ENCODE measurements around the gene RAD52. TPM values are rescaled to one million over a fixed set of nuclear protein-coding genes. Genes with fewer than 3 reads are reported as not detected.

The RAD52 gene
- total and polyA plus RNA-seq, 2 donors (not counting 1 experiment from before 2014, with no cell fraction given) = 22.9 to 27.6 TPM

DNA sequence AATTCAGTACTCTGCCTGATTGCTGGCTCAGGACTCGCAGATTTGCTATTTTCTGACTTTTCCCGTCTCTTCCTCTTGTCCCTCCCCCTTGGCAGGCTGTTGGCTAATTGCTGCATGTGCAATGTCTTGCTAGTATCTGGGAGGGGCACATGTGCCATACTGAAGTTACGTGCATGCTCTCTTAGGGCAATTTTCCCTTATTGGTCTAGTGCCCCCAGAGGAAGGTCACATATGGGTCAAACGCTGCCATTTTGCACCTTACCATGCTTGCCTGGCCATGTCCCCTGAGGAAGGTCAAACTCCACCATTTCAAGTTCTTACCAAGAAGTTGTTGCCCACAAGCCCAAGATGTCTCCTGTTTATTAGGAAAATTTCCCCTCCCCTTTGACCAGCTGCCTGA lies 27.7 kb upstream of the RAD52 start:
- Histone ChIP-seq H3K4me3 (ENCODE audit: control extremely low read depth in 1 of 5, extremely low read depth in 1 of 5, insufficient read depth in 1 of 5, low read depth in 2 of 5, low read length in 4 of 5) (no peak overlapping the region), H3K4me2 (replicated peaks; ENCODE audit: low read depth, low read length, poor library complexity, severe bottlenecking) (no peak overlapping the region)
- TF ChIP-seq EZH2 (IDR thresholded peaks at IDR 0.05; ENCODE audit: borderline replicate concordance, insufficient read depth, low read depth, low read length, poor library complexity, severe bottlenecking) = no peak
- TF ChIP-seq, protein P1, sequence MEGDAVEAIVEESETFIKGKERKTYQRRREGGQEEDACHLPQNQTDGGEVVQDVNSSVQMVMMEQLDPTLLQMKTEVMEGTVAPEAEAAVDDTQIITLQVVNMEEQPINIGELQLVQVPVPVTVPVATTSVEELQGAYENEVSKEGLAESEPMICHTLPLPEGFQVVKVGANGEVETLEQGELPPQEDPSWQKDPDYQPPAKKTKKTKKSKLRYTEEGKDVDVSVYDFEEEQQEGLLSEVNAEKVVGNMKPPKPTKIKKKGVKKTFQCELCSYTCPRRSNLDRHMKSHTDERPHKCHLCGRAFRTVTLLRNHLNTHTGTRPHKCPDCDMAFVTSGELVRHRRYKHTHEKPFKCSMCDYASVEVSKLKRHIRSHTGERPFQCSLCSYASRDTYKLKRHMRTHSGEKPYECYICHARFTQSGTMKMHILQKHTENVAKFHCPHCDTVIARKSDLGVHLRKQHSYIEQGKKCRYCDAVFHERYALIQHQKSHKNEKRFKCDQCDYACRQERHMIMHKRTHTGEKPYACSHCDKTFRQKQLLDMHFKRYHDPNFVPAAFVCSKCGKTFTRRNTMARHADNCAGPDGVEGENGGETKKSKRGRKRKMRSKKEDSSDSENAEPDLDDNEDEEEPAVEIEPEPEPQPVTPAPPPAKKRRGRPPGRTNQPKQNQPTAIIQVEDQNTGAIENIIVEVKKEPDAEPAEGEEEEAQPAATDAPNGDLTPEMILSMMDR (IDR thresholded peaks at IDR 0.05) = no peak

DNA sequence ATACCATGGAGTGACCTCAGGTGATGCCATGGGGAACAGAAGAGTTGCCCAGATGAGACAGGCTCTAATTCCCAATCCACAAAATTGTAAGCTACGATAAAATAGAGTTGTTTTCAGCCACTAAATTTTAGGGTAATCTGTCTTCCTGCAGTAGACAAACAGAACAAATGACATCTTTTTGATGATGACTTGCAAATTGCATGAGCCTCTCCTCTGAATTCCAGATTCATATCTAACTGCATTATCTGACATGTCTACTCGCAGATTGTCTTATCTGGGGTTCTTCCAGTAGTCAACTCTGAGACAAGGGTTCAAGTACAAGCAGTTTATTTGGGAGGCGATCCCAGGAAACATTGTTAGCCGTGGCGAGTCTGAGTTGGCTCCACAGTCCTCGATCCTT lies 27.1 kb upstream of the RAD52 start:
- TF ChIP-seq EZH2 (IDR thresholded peaks at IDR 0.05; ENCODE audit: borderline replicate concordance, insufficient read depth, low read depth, low read length, poor library complexity, severe bottlenecking) = no peak
- TF ChIP-seq, protein P1 (IDR thresholded peaks at IDR 0.05) = no peak
- intact Hi-C loops (cut with micrococcal nuclease) = no loop called here
- Histone ChIP-seq H3K9ac (ENCODE audit: low read length) (no peak overlapping the region), H3K9me3 (ENCODE audit: control extremely low read depth in 1 of 3, control insufficient read depth in 2 of 3, insufficient read depth in 1 of 3, low read length in 2 of 3) (no peaks in the 10 kb centered on the region), H3K4me2 (replicated peaks; ENCODE audit: low read depth, low read length, poor library complexity, severe bottlenecking) (no peak overlapping the region), H3K27ac (ENCODE audit: low read length in 2 of 2) (no peak overlapping the region), H4K20me1 (ENCODE audit: control insufficient read depth, insufficient read depth, low read length, poor library complexity, severe bottlenecking) (no peaks in the 10 kb centered on the region), H3K4me1 (ENCODE audit: control insufficient read depth in 2 of 2, insufficient read depth in 2 of 2, low read length in 2 of 2) (no peaks in the 10 kb centered on the region), H3K36me3 (replicated peaks in 1 of 2; ENCODE audit: control extremely low read depth in 1 of 2, control insufficient read depth in 1 of 2, extremely low read depth in 1 of 2, insufficient read depth in 2 of 2, low read length in 1 of 2) (no peaks in the 10 kb centered on the region), H3K79me2 (ENCODE audit: control insufficient read depth, insufficient read depth, low read length) (no peaks in the 10 kb centered on the region), H3K4me3 (ENCODE audit: control extremely low read depth in 1 of 5, extremely low read depth in 1 of 5, insufficient read depth in 1 of 5, low read depth in 2 of 5, low read length in 4 of 5) (no peak overlapping the region), H3K27me3 (replicated peaks in 1 of 4; ENCODE audit: control extremely low read depth in 1 of 4, control insufficient read depth in 3 of 4, insufficient read depth in 4 of 4, low read length in 3 of 4) (no peaks in the 10 kb centered on the region), H2AFZ (ENCODE audit: insufficient read depth, low read depth, low read length, poor library complexity, severe bottlenecking) (no peak overlapping the region)
- 90% methylated on average over 4 of the region's 6 CpGs for WGBS (ENCODE audit: insufficient coverage)
- ChIA-PET POLR2A (no interaction called here), CTCF (no interaction called here)
- no peak overlapping the region for H3K4me3 Mint-ChIP-seq
- no peak overlapping the region for H3K27ac Mint-ChIP-seq
- H3K4me1 Mint-ChIP-seq = no peaks in the 10 kb centered on the region
- no peaks in the 10 kb centered on the region for H3K9me3 Mint-ChIP-seq (ENCODE audit: insufficient read depth)
- H3K27me3 Mint-ChIP-seq = no peaks in the 10 kb centered on the region
- ATAC-seq (ENCODE audit: low read depth) (no peak), DNase-seq (no peak)

More for the DNA sequence above, 27.7 kb upstream of the RAD52 start:
- Histone ChIP-seq H2AFZ (ENCODE audit: insufficient read depth, low read depth, low read length, poor library complexity, severe bottlenecking) (no peak overlapping the region), H3K4me1 (ENCODE audit: control insufficient read depth in 2 of 2, insufficient read depth in 2 of 2, low read length in 2 of 2) (no peaks in the 10 kb centered on the region), H3K9ac (ENCODE audit: low read length) (no peak overlapping the region), H3K27me3 (replicated peaks in 1 of 4; ENCODE audit: control extremely low read depth in 1 of 4, control insufficient read depth in 3 of 4, insufficient read depth in 4 of 4, low read length in 3 of 4) (no peaks in the 10 kb centered on the region), H4K20me1 (ENCODE audit: control insufficient read depth, insufficient read depth, low read length, poor library complexity, severe bottlenecking) (no peaks in the 10 kb centered on the region), H3K36me3 (replicated peaks in 1 of 2; ENCODE audit: control extremely low read depth in 1 of 2, control insufficient read depth in 1 of 2, extremely low read depth in 1 of 2, insufficient read depth in 2 of 2, low read length in 1 of 2) (no peaks in the 10 kb centered on the region), H3K27ac (ENCODE audit: low read length in 2 of 2) (no peak overlapping the region), H3K9me3 (ENCODE audit: control extremely low read depth in 1 of 3, control insufficient read depth in 2 of 3, insufficient read depth in 1 of 3, low read length in 2 of 3) (no peaks in the 10 kb centered on the region), H3K79me2 (ENCODE audit: control insufficient read depth, insufficient read depth, low read length) (no peaks in the 10 kb centered on the region)
- H3K27me3 Mint-ChIP-seq = no peaks in the 10 kb centered on the region
- no peak for ATAC-seq (ENCODE audit: low read depth)
- DNase-seq = no peak
- CTCF ChIA-PET = no interaction called here
- intact Hi-C loops (cut with micrococcal nuclease) = no loop called here
- no peak overlapping the region for H3K4me3 Mint-ChIP-seq
- WGBS (ENCODE audit: insufficient coverage) = 93% methylated on average over 2 of the region's 4 CpGs
- POLR2A ChIA-PET = no interaction called here
- H3K4me1 Mint-ChIP-seq = no peaks in the 10 kb centered on the region
- H3K27ac Mint-ChIP-seq = no peak overlapping the region
- H3K9me3 Mint-ChIP-seq (ENCODE audit: insufficient read depth) = no peaks in the 10 kb centered on the region
